Measurements from ENCODE around the gene ASIC3.
"Not testable (repeated sequence)": the region's sequence is repeated elsewhere in the genome, so short reads cannot be mapped to it uniquely, and the experiment has no call there.

Gene ASIC3

DNA sequence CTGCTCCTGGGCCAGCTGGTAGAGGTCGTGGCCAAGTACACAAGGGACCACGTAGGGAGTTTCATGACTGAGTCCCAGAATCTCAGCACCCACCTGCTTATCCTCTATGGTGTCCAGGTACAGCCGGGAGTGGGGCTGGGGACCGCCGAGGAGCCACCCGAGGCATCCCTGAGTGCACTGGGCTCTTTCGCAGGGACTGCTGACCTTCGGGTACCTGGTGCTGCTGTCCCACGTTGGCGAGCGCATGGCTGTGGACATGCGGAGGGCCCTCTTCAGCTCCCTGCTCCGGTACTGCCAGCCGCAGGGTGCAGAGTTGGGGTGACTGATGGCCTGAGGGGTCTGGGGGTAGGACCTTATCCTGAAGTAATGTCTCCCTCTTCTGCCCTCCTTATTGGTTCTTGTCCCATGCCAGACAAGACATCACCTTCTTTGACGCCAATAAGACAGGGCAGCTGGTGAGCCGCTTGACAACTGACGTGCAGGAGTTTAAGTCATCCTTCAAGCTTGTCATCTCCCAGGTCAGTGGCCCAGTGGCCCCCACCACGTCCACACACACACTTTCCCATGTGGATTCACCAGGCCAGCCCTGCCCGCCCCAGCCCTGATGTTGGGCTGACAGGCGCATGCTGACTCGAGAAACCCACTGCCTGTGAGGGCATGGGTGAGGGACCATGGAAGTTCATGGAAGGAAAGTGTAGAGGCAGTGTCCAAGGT lies 13.9 kb upstream of the ASIC3 start:
- no peak for DNase-seq

DNA sequence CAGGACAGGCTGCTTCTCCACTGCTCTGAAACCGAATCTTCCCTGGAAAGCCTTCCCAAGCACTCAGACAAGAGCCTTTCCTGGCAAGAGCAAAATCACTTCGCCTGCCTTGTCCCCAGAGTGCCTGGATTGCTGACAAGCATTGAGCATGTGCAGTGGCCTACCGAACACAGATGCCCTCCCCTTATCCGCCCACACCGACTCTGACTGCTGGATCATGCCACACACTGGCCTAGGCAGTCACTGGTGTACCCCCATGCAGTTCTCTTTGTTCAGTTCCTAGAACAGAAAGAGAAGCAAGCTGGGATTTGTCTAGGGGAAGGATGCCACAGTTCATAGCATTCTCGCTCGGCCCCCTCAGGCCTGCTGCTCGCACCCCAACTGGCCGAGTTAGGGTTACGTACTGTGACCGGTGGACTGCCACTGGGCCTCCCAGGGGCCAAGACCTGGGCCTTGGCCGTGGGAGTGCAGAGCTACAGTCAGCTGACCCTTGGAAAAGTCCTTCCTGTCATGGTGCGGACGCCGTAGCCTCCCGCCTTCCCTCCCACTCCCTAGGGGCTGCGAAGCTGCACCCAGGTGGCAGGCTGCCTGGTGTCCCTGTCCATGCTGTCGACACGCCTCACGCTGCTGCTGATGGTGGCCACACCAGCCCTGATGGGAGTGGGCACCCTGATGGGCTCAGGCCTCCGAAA lies 13.2 kb upstream of the ASIC3 start:
- DNase-seq, result no peak

DNA sequence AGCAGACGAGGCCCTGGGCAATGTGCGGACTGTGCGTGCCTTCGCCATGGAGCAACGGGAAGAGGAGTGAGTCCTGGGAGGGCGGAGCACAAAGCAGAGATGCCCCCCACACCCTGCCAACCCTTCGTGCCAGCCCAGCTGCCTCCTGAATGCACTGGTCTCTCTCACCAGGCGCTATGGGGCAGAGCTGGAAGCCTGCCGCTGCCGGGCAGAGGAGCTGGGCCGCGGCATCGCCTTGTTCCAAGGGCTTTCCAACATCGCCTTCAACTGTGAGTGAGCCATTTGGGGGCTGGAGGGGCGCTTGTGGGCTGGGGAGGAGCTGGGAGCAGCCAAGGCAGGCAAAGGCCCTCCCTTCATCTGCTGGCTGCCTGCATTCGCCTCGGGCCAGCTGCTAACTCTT lies 12.4 kb upstream of the ASIC3 start:
- DNase-seq, result no peak

DNA sequence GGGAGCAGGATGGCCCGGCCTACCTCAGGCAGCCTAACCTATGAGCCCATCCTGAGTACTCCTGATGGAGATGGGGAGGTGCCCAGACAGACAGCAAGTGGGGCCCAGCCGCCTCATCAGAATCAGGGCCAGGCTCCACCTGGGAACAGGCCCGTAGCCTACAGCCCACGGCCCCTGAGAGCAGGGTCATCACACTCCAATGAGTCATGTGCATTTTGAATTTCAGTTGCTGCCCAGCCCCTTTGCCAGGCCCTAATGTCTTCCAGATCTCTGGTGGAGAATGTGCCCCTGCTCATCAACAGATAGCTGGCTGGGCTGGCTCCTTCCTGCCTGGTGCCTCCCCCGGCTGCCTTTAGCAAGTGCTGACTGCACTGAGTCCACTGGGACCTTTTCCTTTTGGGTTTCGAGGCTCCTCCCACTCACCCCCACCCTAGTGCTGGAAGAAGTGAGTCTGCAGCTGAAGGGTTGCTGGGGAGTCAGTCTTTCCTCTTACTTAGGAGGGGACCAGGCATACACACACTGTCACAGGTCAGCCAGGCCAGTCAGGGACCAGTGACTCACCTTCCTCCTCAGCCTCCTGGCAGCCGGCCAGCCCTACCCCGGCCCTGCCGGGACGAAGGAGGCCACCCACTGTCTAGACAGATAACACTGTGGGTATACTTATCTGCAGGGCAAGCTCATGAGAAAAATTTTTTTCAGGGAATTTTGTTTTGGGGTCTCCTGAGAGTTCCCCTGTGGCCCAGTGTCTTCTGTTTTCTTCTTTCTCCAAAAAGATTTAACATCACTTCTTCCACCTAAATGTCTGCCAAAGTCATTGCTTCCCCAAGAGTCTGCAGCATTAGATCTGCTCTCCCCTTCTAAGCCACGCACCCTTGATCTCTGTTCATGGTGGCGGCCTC lies 9.1 kb upstream of the ASIC3 start:
- DNase-seq, result peak; percentile 88

DNA sequence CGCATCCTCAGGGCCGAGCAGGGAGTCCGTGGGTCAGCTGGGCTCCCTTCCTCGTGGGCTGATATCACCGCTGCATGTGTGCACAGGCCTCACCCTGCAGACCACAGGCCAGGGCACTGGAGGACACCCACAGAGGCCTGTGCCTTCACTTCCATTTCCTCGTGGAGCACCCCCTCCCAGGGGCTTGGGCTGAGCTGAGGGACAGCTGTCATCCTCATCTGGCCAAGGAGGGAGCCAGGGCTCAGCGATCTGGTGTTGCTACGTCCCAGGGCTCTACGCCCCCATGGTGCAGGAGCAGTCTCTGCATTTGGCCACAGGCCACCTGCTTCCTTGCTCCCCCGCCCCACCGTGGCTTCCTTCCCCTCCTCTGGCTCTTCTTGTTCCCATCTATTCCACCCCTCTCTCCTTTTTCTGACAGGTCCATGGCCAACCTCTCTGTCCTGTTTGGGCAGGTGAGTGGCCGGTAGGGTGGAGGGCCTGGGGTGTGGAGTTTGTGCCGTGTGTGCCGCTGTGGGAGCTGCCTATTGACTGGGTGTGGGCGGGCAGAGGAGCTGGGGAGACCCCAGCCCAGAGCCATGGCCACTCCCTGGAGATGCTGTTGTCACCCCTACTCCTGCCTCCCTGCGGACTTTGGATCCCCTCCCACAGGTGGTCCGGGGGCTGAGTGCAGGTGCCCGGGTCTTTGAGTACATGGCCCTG lies 8.3 kb upstream of the ASIC3 start:
- no peak for DNase-seq

DNA sequence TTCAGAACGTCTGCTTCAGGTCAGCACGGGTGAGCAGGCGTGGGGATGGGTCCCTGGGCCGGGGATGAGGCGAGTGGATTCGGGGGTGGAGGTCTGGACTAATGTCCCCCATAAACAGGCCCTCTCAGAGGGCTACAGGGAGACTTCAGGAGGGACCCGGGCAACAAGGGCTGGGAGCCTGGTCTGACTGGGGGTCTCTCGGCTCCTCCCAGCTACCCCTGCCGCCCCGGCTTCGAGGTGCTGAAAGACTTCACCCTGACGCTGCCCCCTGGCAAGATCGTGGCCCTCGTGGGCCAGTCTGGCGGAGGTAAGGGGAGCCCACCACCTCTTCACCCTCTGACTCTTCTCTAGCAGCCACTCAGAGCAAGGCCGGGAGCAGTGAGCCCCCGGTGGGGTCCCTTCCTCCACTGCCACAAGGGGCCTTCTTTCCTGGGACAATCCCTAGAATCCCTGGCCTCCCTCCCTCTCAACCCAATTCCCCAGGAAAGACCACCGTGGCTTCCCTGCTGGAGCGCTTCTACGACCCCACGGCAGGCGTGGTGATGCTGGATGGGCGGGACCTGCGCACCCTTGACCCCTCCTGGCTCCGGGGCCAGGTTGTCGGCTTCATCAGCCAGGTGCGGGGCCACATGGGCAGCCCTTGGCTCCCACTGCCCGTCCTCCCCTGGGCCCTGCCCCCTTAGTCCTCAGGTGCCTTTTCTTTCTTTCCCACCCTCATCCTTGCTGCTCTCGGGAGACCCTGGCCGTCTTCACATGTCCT lies 7.5 kb upstream of the ASIC3 start:
- no peak for DNase-seq

DNA sequence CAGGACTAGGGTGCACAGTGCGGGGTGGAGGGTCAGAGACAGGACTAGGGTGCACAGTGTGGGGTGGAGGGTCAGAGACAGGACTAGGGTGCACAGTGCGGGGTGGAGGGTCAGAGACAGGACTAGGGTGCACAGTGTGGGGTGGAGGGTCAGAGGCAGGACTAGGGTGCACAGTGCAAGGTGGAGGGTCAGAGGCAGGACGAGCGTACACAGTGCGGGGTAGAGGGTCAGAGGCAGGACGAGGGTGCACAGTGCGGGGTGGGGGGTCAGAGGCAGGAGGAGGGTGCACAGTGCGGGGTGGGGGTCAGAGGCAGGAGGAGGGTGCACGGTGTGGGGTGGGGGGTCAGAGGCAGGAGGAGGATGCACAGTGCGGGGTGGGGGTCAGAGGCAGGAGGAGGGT lies 4.9 kb upstream of the ASIC3 start:
- not testable (repeated sequence) for DNase-seq

DNA sequence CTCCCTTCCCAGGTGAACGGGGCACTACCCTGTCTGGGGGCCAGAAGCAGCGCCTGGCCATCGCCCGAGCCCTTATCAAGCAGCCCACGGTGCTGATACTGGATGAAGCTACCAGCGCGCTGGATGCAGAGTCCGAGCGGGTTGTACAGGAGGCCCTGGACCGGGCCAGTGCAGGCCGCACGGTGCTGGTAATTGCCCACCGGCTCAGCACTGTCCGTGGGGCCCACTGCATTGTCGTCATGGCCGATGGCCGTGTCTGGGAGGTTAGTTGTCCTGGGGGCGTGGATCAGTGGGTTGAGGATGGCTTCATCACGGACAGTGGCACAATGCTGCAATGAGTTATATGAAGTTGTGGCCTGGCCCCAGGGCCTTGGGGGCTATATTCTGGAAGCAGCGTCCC lies 4.4 kb upstream of the ASIC3 start:
- no peak for DNase-seq

DNA sequence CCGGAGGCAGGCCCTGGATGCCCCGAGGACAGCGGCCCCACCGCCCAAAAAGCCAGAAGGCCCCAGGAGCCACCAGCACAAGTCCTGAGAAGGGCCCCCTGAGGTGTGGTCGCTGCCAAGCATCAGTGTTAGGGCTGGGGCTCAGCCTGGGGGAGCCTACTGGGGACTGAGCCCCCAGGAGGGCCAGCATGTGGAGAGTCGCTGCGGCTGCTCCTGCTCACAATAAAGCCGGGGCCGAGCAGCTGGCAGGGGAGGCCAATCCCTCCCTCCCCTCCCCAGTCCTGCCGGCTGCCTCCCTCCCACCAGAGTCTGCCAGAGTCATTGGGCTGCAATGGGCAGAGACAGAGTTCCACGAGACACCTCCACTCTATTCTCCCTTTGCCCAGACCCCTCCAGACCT lies 3.1 kb upstream of the ASIC3 start:
- no peak for DNase-seq

DNA sequence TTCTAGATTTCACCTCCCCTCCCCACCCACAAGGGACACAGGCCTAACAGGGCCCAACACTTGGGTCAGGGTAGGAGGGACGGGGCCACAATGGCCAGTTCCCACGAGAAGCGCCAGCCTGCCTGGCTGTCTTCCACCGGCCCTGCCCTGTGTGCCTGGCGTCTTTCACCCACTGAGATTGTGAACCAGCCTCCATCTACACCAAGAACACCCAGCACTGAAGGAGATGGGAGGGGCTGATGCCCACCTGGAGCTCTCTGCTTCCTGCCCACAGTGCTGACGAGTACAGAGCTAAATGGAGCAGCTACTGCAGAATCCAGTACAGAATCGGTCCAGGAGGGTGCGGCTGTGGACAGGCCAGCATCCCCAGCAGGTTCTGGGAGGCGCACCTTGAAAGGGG lies 2.4 kb upstream of the ASIC3 start:
- no peak for DNase-seq

DNA sequence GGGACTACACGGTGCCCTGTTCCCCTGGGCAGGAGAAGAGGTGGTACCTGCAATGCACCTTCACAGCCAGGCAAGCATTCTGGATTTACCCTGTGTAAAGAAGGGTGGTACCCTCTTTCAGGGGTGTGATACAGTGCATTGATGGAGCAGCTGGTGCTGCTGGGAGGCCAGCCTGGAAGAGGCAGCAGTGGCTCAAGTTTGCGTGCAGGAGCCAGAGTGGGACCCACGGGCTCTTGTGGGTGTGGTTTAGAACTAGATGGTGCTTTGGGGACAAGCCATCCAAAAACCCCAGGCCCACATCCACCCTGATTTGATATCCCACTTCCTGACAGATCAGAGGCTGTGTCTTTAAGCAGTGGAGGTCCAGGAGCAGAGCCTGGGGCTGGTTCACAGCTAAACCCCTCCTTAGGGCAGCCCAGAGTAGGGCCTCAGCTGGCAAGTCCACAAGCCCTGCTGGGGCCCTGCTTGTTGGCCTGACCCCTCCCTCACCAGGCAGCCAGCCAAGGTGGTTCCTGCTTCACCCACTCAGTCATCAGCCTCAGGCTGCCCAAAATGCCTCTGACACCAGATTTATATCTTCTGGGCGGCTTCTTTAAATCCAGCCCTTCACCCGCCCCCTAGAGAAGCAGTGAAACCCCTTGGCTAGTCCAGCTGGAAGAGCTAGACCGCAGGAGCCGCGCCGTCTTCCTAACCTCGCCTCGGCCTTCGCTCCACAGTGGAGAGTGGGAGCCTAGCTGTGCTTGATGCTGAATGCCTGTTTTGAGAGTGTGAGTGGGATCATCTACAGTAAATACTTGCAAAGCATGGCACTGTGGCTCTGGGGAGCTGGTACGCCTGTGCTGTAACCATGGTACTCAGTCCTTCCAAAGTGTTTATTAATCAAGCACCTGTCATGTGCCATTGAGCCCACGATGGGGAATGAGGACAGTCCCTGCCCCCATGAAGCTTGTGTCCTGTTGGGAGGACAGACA lies 1.4 kb upstream of the ASIC3 start:
- DNase-seq, result no peak

DNA sequence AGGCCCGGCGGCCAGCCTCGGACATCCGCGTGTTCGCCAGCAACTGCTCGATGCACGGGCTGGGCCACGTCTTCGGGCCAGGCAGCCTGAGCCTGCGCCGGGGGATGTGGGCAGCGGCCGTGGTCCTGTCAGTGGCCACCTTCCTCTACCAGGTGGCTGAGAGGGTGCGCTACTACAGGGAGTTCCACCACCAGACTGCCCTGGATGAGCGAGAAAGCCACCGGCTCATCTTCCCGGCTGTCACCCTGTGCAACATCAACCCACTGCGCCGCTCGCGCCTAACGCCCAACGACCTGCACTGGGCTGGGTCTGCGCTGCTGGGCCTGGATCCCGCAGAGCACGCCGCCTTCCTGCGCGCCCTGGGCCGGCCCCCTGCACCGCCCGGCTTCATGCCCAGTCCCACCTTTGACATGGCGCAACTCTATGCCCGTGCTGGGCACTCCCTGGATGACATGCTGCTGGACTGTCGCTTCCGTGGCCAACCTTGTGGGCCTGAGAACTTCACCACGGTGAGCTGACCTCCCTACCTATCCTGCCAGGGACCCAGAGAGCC lies 656 bp downstream of the ASIC3 start:
- DNase-seq, result no peak

DNA sequence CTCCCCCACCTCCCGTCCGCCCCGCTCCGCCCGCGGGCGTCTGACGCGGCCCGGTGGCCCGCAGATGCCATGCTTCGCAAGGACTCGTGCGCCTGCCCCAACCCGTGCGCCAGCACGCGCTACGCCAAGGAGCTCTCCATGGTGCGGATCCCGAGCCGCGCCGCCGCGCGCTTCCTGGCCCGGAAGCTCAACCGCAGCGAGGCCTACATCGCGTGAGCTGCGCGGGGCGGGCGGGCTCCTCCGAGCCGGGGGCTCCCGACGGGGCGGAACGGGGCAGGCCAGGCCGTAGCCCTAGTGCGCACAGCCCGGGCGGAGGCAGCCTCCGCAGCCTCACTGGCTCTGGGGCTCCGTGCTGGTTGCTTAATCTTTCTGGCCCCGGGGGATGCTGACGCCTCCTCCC lies 2.8 kb downstream of the ASIC3 start:
- DNase-seq, result peak; percentile 62

DNA sequence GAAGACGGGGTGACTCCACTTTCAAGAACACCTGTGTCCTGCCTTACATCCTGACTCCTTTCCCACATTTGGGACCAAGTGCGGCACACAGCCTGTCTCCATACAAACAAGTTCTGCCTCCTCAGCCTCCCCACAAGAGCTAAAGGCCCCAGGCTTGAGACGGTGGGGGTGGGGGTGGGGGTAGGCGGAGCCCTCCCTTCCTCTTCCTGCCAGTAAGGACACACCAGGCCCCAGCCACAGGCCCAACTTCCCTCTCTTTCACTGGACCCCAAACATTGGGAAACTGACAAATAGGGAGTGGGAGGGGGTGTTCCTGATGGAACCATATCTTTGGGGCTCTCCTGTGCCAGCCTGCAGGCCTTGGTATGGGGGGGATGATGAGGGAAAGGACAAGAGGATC lies 4.8 kb downstream of the ASIC3 start:
- no peak for DNase-seq

DNA sequence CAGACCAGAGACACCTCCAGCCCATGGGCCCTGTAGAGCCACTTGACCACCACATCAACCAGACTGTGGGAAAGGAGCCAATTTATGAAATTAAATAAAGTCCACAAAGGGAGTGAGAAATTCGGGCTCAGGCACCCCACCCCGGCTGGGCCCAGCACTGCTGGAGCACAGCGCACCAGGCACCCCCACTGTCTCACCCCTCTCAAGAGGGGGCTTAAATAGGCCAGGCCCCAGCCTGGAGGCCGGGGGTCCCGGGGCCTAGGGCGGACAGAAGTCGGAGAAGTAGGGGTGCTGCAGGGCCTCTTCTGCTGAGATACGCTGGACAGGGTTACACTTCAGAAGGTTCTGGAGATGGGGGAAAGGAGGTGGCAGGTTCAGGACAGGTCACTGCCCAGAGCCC lies 5.4 kb downstream of the ASIC3 start:
- no peak for DNase-seq

DNA sequence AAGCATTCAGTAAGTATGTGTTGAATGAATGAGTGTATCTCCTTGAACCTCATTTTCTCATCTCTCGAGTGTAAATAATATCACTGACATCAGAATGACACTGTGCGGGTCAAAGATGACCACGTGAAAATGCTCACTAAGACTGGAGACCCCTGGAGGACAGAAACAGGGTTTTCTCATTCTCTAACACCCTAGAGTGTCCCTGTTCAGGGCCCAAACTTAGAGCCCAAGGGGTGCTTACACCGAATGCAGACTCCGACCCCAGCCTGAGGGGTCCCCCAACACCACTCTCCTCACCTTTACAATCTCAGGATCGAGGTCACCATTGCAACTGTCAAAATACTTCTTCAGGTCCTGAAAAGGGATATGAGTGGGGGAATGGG lies 7.9 kb downstream of the ASIC3 start:
- DNase-seq, result no peak

DNA sequence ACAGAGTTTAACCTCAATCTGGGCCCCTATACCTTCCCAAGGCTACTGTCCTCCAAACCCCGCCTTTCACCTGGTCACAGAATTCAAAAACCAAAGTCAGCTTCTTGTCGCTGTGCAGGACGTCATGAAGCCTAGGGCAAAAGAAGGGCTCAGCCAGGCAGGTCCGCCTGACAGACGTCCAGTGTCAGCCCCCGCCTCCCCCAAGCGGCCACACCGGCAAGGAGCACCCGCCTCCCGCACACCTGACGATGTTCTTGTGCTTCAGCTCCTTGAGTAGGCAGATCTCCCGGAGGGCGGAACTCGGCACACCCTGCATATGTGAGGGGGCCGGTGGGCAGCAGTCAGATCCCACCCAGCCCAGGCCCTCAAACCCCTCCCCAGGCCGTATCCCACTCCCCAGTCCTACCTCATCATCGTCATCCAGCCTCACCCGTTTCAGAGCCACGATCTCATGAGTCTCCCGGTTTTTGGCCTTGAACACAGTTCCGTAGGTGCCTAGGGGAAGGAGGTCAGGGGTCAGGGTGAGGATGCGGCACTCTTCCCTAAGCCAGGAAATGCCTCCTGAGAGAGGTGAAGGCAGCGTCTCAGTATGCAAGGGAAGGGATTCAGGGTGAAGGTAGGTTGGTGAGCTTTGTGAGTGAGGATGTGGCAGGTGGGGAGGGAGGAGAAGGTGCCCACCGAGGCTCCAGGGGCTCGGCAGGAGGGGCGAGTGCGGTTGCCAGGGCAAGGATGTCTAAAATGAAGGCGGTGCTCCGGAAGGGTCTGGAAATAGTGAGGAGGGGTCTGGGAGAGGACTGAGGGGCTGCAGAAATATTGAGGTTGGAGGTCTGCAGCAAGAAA lies 8.6 kb downstream of the ASIC3 start:
- DNase-seq, result no peak

DNA sequence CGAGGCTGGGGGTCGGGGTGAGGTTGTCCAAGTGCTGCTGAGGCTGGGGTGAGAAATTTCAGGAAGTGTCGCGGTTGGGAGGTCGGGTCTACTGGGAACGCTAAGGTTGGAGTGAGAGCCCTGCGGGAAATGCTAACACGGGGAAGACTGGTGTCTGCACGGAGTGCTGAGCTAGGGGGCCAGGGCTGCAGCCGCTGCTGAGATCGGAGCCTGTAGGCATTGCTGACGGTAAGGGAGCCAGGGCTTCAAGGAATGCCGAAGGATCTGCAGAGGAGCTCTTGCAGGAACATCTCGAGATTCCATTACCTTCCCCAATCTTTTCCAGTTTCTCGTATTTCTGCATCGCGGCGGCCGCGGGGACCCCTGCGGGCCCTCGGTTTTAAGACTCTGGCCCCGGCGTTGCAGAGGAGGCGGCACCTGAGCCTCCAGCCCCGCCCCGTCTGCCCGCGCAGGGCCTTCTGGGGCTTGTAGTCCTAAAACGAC lies 9.2 kb downstream of the ASIC3 start, which contains the start of gene CDK5:
TSS of gene CDK5 (minus strand) at position 392 of the 483 bp plus-strand sequence. CDS start at position 343, 49 bp downstream.
- no peak for DNase-seq

DNA sequence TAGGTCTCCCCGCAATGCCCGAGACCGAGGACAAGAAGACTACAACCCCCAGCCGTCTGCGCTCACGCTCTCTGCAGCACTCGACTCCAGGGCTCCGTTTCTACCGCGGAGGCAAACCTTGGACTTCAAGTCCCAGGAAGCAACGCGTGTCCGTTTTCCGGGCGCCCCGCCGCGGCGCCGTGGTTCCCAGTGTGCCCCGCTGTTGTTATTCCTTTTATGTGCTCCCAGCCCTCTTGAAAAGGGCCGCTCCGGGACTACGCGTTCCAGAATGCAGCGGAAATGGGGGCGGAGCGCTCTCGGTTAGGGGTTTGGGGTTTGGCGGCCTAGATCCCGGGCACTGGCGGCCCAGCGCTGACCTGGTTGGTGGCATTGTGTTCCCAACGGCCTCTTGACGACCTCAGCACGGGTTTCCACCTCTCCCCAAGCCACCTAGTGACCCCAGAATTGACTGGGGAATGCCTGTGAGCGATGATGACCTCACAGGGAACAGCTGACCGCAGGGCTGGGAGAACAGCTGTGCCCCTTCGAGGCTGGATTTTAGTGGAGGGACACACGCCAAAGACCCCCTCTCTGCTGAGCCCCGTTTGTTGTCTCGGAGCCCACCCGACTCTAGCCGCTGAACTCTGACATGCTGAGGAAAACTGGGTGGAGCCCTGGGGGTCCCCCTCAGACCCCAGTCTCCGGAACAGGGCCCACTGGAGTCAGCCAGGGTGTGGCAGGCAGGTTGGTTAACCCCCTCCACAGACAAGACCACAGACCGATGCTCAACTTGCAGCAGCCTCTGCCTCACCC lies 9.9 kb downstream of the ASIC3 start:
- DNase-seq, result peak; percentile 97
